Activated T-cell treated with anti-CD3 and anti-CD28 coated beads for 4 hours (primary cell): Measurements from ENCODE around the gene MCF2L2.
A peak's percentile ranks its signal among the peaks of the same experiment; 100 is the strongest.
"Not testable (repeated sequence)": the region's sequence is repeated elsewhere in the genome, so short reads cannot be mapped to it uniquely, and the experiment has no call there.

ENCODE experiments used
- DNase-seq: peaks from one replicate; pipeline ENCODE4 v3.0.0-alpha.2; 2020

MCF2L2 gene

GRCh38 chr3:183261151-183261724 lies 167.2 kb downstream of the MCF2L2 start:
- no peak for DNase-seq

GRCh38 chr3:183260167-183260904 lies 168.1 kb downstream of the MCF2L2 start:
- DNase-seq: no peak

GRCh38 chr3:183259621-183260020 lies 168.8 kb downstream of the MCF2L2 start:
- no peak for DNase-seq

GRCh38 chr3:183259087-183259486 lies 169.3 kb downstream of the MCF2L2 start:
- no peak for DNase-seq

- no peak for DNase-seq
These were observed 173.1 kb downstream of the MCF2L2 start for GRCh38 chr3:183255348-183255730.

GRCh38 chr3:183254487-183255347 lies 173.7 kb downstream of the MCF2L2 start:
- DNase-seq: no peak

GRCh38 chr3:183253528-183254486 lies 174.6 kb downstream of the MCF2L2 start:
- peak; percentile 11 for DNase-seq

GRCh38 chr3:183252973-183253527 lies 175.4 kb downstream of the MCF2L2 start, which contains the start of gene B3GNT5:
TSS of gene B3GNT5 (plus strand) at chr3:183253253. CDS start at chr3:183269799, 16,546 bp downstream.
- DNase-seq: peak; percentile 41

GRCh38 chr3:183252118-183252782 lies 176.2 kb downstream of the MCF2L2 start:
- no peak for DNase-seq

GRCh38 chr3:183249006-183249718 lies 179.3 kb downstream of the MCF2L2 start:
- DNase-seq: no peak

GRCh38 chr3:183247011-183247589 lies 181.3 kb downstream of the MCF2L2 start:
- no peak for DNase-seq

- DNase-seq: no peak
These were observed 183.4 kb downstream of the MCF2L2 start for GRCh38 chr3:183244981-183245476.

- DNase-seq: no peak
These were observed 184.2 kb downstream of the MCF2L2 start for GRCh38 chr3:183244219-183244618.

GRCh38 chr3:183242431-183242830 lies 186.0 kb downstream of the MCF2L2 start:
- no peak for DNase-seq

- DNase-seq: no peak
These were observed 189.4 kb downstream of the MCF2L2 start for GRCh38 chr3:183239046-183239445.

GRCh38 chr3:183233966-183234365 lies 194.5 kb downstream of the MCF2L2 start:
- no peak for DNase-seq

GRCh38 chr3:183230826-183231225 lies 197.6 kb downstream of the MCF2L2 start:
- no peak for DNase-seq

GRCh38 chr3:183230251-183230650 lies 198.2 kb downstream of the MCF2L2 start:
- DNase-seq: not testable (repeated sequence)

GRCh38 chr3:183229178-183229577 lies 199.2 kb downstream of the MCF2L2 start:
- no peak for DNase-seq

- DNase-seq: no peak
These were observed 200.8 kb downstream of the MCF2L2 start for GRCh38 chr3:183227586-183227985.
